ENCODE results near the gene AGTPBP1. TPM values are rescaled to one million over a fixed set of nuclear protein-coding genes. Genes with fewer than 3 reads are reported as not detected.
A peak's percentile ranks its signal among the peaks of the same experiment; 100 is the strongest.

The AGTPBP1 gene
- total RNA-seq, 1 donor from 2014 or later, result 21.0 TPM

GRCh38 chr9:85631809-85632208, 109.9 kb downstream of the AGTPBP1 start:
- DNase-seq (ENCODE audit: low read depth), result no peak
- TF ChIP-seq CTCF (conservative IDR thresholded peaks at IDR 0.05; ENCODE audit: low read depth, low read length), result no peak
- H3K4me3 ChIP-seq (ENCODE audit: low read depth, low read length), result no peak overlapping the region

- H3K4me3 ChIP-seq (ENCODE audit: low read depth, low read length), result no peak overlapping the region
- no peak for DNase-seq (ENCODE audit: low read depth)
- no peak for TF ChIP-seq CTCF (conservative IDR thresholded peaks at IDR 0.05; ENCODE audit: low read depth, low read length)
These were observed 111.1 kb downstream of the AGTPBP1 start for GRCh38 chr9:85630676-85631075.

GRCh38 chr9:85617141-85617670, 124.5 kb downstream of the AGTPBP1 start:
- no peak for TF ChIP-seq CTCF (conservative IDR thresholded peaks at IDR 0.05; ENCODE audit: low read depth, low read length)
- H3K4me3 ChIP-seq (ENCODE audit: low read depth, low read length), result no peak overlapping the region
- DNase-seq (ENCODE audit: low read depth), result no peak

DNA sequence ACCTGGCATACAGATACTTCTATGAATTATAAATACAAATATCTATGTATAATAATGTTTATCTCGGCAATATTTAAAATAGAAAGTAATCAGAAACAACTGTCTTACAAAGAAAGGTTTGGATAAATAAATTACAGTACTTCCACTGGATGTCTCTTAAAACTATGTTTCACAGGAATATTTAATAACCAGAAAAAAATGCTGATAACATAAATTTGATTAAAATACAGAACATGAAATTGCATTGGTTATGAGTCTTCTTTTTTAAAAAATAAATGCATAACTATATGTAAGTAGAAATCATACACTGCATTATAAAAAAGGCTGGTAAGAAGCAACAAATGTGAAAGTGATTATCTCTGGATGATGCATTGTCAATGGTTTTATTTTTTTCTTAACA, 126.0 kb downstream of the AGTPBP1 start:
- no peak overlapping the region for H3K4me3 ChIP-seq (ENCODE audit: low read depth, low read length)
- no peak for TF ChIP-seq CTCF (conservative IDR thresholded peaks at IDR 0.05; ENCODE audit: low read depth, low read length)
- DNase-seq (ENCODE audit: low read depth), result no peak

DNA sequence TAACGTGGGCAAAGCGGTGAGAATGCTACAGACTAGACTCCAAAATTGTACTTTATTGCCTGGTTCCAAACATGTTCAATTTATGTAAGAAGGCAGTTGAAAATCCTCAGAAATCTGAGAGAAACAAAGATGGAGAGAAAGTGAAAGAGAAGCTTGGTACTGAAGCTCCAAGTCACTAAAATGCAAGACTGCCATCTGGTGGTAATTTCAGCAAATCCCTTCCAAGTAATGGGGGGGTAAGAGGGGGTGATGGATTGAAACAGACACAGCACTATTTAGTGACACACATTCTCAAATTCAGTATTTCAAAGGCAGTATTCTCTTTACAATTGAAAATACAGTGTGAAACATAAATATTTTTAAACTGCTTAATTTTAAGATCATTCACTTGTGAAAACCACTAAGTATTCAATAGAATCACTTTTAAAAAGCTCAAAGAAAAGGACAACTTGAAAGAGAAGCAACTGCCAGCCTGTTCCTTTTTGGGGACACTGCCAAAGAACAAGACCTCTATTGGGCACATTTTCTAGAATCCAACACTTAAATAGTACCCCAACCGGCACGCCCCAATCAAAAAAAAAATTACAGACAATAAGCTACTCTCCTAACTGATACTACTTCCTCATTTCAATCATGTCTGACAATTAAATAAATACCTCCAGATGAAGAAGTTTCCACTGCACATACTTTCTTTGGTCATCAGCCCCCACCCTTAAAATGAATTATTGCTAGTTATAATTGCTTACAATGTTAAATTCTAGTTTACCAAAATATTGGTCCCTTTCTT, 131.5 kb downstream of the AGTPBP1 start:
- H3K4me3 ChIP-seq (ENCODE audit: low read depth, low read length), result peak overlapping the region; percentile 19
- peak; percentile 36 for DNase-seq (ENCODE audit: low read depth)
- TF ChIP-seq CTCF (conservative IDR thresholded peaks at IDR 0.05; ENCODE audit: low read depth, low read length), result peak; percentile 86

- DNase-seq (ENCODE audit: low read depth), result no peak
- TF ChIP-seq CTCF (conservative IDR thresholded peaks at IDR 0.05; ENCODE audit: low read depth, low read length), result no peak
- no peak overlapping the region for H3K4me3 ChIP-seq (ENCODE audit: low read depth, low read length)
These were observed 135.8 kb downstream of the AGTPBP1 start for GRCh38 chr9:85605905-85606304.

GRCh38 chr9:85603936-85604335, 137.8 kb downstream of the AGTPBP1 start:
- H3K4me3 ChIP-seq (ENCODE audit: low read depth, low read length), result no peak overlapping the region
- TF ChIP-seq CTCF (conservative IDR thresholded peaks at IDR 0.05; ENCODE audit: low read depth, low read length), result no peak
- no peak for DNase-seq (ENCODE audit: low read depth)

All from epithelial cell of proximal tubule (primary cell).